HEK293 (cell line): ENCODE data around the gene ABLIM2.

ENCODE experiments used
- CTCF ChIA-PET: fragments of 350-600 bp; formaldehyde crosslinking; extraction: SDS; loops from one replicate; lab custom pipeline; 2021; ENCODE audit warnings: antibody characterized with exemption; lab: Yijun Ruan, JAX
- POLR2A ChIA-PET: fragments of 300-600 bp; formaldehyde crosslinking; extraction: SDS; loops from one replicate; lab custom pipeline; 2020; ENCODE audit warnings: antibody characterized with exemption, inconsistent platforms; lab: Yijun Ruan, JAX
- H3K27ac ChIP-seq: fragments of 200-500 bp; sonication (Bioruptor generic); 2 replicates; pipeline ENCODE4 v1.5.1; 2014; ENCODE audit warnings: low read depth, low read length, control low read depth, inconsistent platforms; ENCODE audit errors: extremely low read depth
- H3K36me3 ChIP-seq, 2 experiments: fragments of 200-500 bp in 1 of 2; sonication (Bioruptor generic) in 1 of 2; 1 replicate in 1 of 2; 2 replicates in 1 of 2; pipeline ENCODE4 v1.5.1; 2014 to 2017; ENCODE audit warnings: inconsistent platforms in 2 of 2, low read length in 2 of 2; ENCODE audit not compliant: control insufficient read depth in 2 of 2, insufficient read depth in 1 of 2
- H3K4me1 ChIP-seq: fragments of 200-500 bp; sonication (Bioruptor generic); 2 replicates; pipeline ENCODE4 v1.5.1; 2014; ENCODE audit warnings: mild to moderate bottlenecking, low read length, inconsistent platforms; ENCODE audit not compliant: control insufficient read depth, insufficient read depth
- H3K4me3 ChIP-seq: 2 replicates; pipeline ENCODE4 v1.5.1; 2011; ENCODE audit warnings: low read depth, mild to moderate bottlenecking, control low read depth, low read length, moderate library complexity
- H3K9me3 ChIP-seq: fragments of 200-500 bp; sonication (Bioruptor generic); 2 replicates; pipeline ENCODE4 v1.5.1; 2014; ENCODE audit warnings: low read depth, low read length, inconsistent platforms; ENCODE audit not compliant: control insufficient read depth, insufficient read depth
- ATF2 ChIP-seq: fragments of 450-650 bp; formaldehyde crosslinking; IDR thresholded peaks from 2 replicates; pipeline ENCODE4 v1.5.1; 2016; ENCODE audit warnings: missing biosample characterization, missing genetic modification characterization, low read depth
- SCRT1 ChIP-seq: fragments of 450-650 bp; formaldehyde crosslinking; IDR thresholded peaks from 2 replicates; pipeline ENCODE4 v1.5.1; 2016; ENCODE audit warnings: missing biosample characterization, missing genetic modification characterization, borderline replicate concordance
- ZBTB44 ChIP-seq: fragments of 450-650 bp; IDR thresholded peaks from 2 replicates; pipeline ENCODE4 v1.5.1; 2018; ENCODE audit warnings: missing biosample characterization, mild to moderate bottlenecking, missing genetic modification characterization
- ZIC2 ChIP-seq: fragments of 450-650 bp; formaldehyde crosslinking; IDR thresholded peaks from 2 replicates; pipeline ENCODE4 v1.5.1; 2016; ENCODE audit warnings: missing biosample characterization, missing genetic modification characterization
- ZNF148 ChIP-seq: fragments of 450-650 bp; formaldehyde crosslinking; IDR thresholded peaks from 2 replicates; pipeline ENCODE4 v1.5.0; 2017; ENCODE audit warnings: missing biosample characterization, missing genetic modification characterization, borderline replicate concordance
- ZNF16 ChIP-seq: fragments of 450-650 bp; formaldehyde crosslinking; IDR thresholded peaks from 2 replicates; pipeline ENCODE4 v1.5.1; 2016; ENCODE audit warnings: low read depth, missing biosample characterization, missing genetic modification characterization
- ZNF391 ChIP-seq: fragments of 450-650 bp; formaldehyde crosslinking; IDR thresholded peaks from 2 replicates; pipeline ENCODE4 v1.5.1; 2016; ENCODE audit warnings: low read depth, missing biosample characterization, missing genetic modification characterization, borderline replicate concordance
- ZNF398 ChIP-seq: fragments of 450-650 bp; formaldehyde crosslinking; IDR thresholded peaks from 2 replicates; pipeline ENCODE4 v1.5.1; 2017; ENCODE audit warnings: missing biosample characterization, missing genetic modification characterization
- ZNF488 ChIP-seq: fragments of 450-650 bp; formaldehyde crosslinking; IDR thresholded peaks from 2 replicates; pipeline ENCODE4 v1.5.1; 2016; ENCODE audit warnings: missing biosample characterization, missing genetic modification characterization
- ZNF544 ChIP-seq: fragments of 450-650 bp; formaldehyde crosslinking; IDR thresholded peaks from 2 replicates; pipeline ENCODE4 v1.5.0; 2017; ENCODE audit warnings: missing biosample characterization, missing genetic modification characterization
- ZNF571 ChIP-seq: fragments of 450-650 bp; formaldehyde crosslinking; IDR thresholded peaks from 2 replicates; pipeline ENCODE4 v1.5.0; 2017; ENCODE audit warnings: missing biosample characterization, missing genetic modification characterization
- ZNF621 ChIP-seq: fragments of 450-650 bp; formaldehyde crosslinking; IDR thresholded peaks from 2 replicates; pipeline ENCODE4 v1.5.1; 2017; ENCODE audit warnings: missing biosample characterization, missing genetic modification characterization
- ZNF776 ChIP-seq: fragments of 450-650 bp; formaldehyde crosslinking; IDR thresholded peaks from 2 replicates; pipeline ENCODE4 v1.5.0; 2017; ENCODE audit warnings: missing biosample characterization, missing genetic modification characterization, borderline replicate concordance
- ZSCAN23 ChIP-seq: fragments of 450-650 bp; formaldehyde crosslinking; IDR thresholded peaks from 2 replicates; pipeline ENCODE4 v1.5.1; 2016; ENCODE audit warnings: missing biosample characterization, missing genetic modification characterization
- TF ChIP-seq, protein P1 (sequence below): fragments of 450-650 bp; formaldehyde crosslinking; IDR thresholded peaks from 2 replicates; pipeline ENCODE4 v1.5.1; 2016; ENCODE audit warnings: missing biosample characterization, missing genetic modification characterization
- TF ChIP-seq, protein P2 (sequence below): fragments of 450-650 bp; IDR thresholded peaks from 2 replicates; pipeline ENCODE4 v1.5.1; 2018; ENCODE audit warnings: missing biosample characterization, missing genetic modification characterization

ABLIM2 gene

GRCh38 chr4:8105306-8106100 lies 53.1 kb downstream of the ABLIM2 start (continued):
- TF ChIP-seq ZNF148 (tag by site-specific recombination) (no peak), ZNF488 (tag by site-specific recombination) (no peak), SCRT1 (tag by site-specific recombination) (no peak)
- TF ChIP-seq, all 188 proteins: peak for 0

GRCh38 chr4:8104491-8105305 lies 53.9 kb downstream of the ABLIM2 start:
- H3K27ac ChIP-seq = no peak overlapping the region
- ChIA-PET CTCF (no interaction called here), POLR2A (no interaction called here)
- H3K4me3 ChIP-seq = no peak overlapping the region
- no peak for TF ChIP-seq ZSCAN23 (tag by site-specific recombination)
- TF ChIP-seq, protein P1, sequence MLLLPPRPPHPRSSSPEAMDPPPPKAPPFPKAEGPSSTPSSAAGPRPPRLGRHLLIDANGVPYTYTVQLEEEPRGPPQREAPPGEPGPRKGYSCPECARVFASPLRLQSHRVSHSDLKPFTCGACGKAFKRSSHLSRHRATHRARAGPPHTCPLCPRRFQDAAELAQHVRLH (tag by site-specific recombination) = no peak
- TF ChIP-seq, protein P2, sequence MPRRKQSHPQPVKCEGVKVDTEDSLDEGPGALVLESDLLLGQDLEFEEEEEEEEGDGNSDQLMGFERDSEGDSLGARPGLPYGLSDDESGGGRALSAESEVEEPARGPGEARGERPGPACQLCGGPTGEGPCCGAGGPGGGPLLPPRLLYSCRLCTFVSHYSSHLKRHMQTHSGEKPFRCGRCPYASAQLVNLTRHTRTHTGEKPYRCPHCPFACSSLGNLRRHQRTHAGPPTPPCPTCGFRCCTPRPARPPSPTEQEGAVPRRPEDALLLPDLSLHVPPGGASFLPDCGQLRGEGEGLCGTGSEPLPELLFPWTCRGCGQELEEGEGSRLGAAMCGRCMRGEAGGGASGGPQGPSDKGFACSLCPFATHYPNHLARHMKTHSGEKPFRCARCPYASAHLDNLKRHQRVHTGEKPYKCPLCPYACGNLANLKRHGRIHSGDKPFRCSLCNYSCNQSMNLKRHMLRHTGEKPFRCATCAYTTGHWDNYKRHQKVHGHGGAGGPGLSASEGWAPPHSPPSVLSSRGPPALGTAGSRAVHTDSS = no peak
- TF ChIP-seq ZNF621 (tag by site-specific recombination) = no peak
- TF ChIP-seq ZNF544 (tag by site-specific recombination) = no peak
- TF ChIP-seq ATF2 = no peak
- no peak for TF ChIP-seq ZIC2 (tag by site-specific recombination)
- no peak for TF ChIP-seq ZNF776 (tag by site-specific recombination)
- no peak for TF ChIP-seq ZNF571 (tag by site-specific recombination)
- TF ChIP-seq ZBTB44 (tag by site-specific recombination) = no peak
- no peak for TF ChIP-seq ZNF398 (tag by site-specific recombination)
- TF ChIP-seq ZNF391 (tag by site-specific recombination) = no peak
- TF ChIP-seq ZNF16 (tag by site-specific recombination) = no peak
- no peaks in the 10 kb centered on the region for H3K9me3 ChIP-seq
- H3K36me3 ChIP-seq = no peaks in the 10 kb centered on the region
- no peaks in the 10 kb centered on the region for H3K4me1 ChIP-seq
